Measurements from ENCODE around the gene DHCR7. TPM values are rescaled to one million over a fixed set of nuclear protein-coding genes. Genes with fewer than 3 reads are reported as not detected.

The DHCR7 gene
- total and polyA plus RNA-seq, 4 experiments from 2014 or later: 15.3 to 18.0 (median 16.9) TPM

DNA sequence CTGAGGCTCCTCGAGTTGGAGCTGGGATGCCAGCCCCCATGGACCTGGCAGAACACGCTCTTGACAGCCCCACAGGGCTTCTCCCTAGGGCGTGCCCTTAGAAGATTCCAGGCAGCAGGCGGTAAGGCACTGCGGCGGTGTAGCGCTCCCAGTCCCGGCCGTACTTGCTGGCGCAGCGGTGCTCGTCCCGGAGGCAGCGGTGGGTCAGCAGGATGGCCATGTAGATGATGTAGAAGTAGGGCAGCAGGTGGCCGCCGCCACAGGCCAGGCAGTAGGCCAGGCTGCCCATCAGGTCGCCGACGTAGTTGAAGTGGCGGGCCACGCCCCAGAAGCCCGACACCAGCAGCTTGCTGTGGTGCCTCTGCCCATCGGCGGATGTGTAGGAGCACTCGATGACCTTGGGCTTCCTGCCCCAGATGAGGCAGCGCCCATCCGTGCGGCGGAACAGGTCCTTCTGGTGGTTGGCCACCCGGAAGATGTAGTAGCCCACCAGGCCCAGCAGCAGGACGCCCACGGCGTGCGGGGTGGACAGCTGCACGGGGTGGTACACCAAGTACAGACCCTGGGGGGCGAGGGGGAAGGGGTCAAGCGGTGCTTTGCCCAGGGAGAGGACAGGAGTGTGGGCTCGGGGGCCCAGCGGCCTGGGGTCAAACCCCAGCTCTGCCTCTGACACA lies 12.8 kb downstream of the DHCR7 start:
- H3K4me1 ChIP-seq (ENCODE audit: insufficient read depth, low read length): no peaks in the 10 kb centered on the region
- Mint-ChIP-seq H3K27ac (no peak overlapping the region), H3K27me3 (no peaks in the 10 kb centered on the region), H3K4me3 (no peak overlapping the region), H3K4me1 (peaks cover 0 to 1% (median 0%) of the 10 kb centered on the region in 4 donors), H3K9me3 (no peaks in the 10 kb centered on the region), H3K36me3 (peaks cover 12 to 25% of the 10 kb centered on the region in 2 donors)
- H3K36me3 ChIP-seq (ENCODE audit: insufficient read depth, low read length): no peaks in the 10 kb centered on the region
- H3K9me3 ChIP-seq (ENCODE audit: control insufficient read depth in 1 of 2, low read length in 2 of 2): no peaks in the 10 kb centered on the region
- intact Hi-C loops (cut with micrococcal nuclease): no loop called here
- H3K27me3 ChIP-seq (ENCODE audit: insufficient read depth, low read length): no peaks in the 10 kb centered on the region
- H3K27ac ChIP-seq (ENCODE audit: low read depth, low read length): no peak overlapping the region
- H3K4me3 ChIP-seq (ENCODE audit: low read length in 2 of 2): no peak overlapping the region
- POLR2A ChIA-PET (ENCODE audit: partially characterized antibody): interaction anchor here (1.6 kb wide), 1 partner anchor 17 kb away, joined by 3 read pairs; the partner anchor contains the start of gene NADSYN1
- DNase-seq: no peak
- CTCF ChIA-PET (ENCODE audit: partially characterized antibody): no interaction called here

DNA sequence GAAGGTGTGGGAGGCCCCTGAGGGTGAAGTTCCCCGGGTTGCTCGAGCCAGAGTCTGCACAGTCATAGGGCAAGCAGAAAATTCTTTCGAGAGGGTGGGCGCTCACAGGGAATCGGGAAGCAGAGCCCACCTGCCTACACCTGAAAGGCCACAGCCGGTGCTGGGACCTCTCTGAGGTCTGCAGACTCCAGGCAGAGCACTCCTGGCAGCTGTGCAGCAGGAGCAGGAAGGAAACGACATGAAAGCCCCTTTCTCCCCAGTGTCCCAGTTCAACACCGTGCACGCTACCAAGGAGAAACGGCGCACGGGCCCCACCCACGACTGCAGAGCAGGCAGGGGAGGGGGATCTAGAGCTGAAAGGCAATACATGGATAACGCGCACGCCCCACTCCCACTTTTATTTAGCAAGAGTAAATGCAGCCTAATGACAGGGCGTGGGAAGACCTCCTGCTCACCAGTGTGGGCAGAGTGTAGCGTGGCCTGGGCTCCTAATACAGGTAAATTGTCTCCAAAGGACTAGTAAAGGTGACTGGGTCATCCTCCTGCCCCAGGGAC lies 13.5 kb downstream of the DHCR7 start:
- ChIA-PET POLR2A (ENCODE audit: partially characterized antibody) (no interaction called here), CTCF (ENCODE audit: partially characterized antibody) (no interaction called here)
- no peak overlapping the region for H3K27ac Mint-ChIP-seq
- no peak for DNase-seq
- no peaks in the 10 kb centered on the region for H3K27me3 ChIP-seq (ENCODE audit: insufficient read depth, low read length)
- H3K27ac ChIP-seq (ENCODE audit: low read depth, low read length): no peak overlapping the region
- intact Hi-C loops (cut with micrococcal nuclease): no loop called here
- H3K4me3 ChIP-seq (ENCODE audit: low read length in 2 of 2): no peak overlapping the region
- peaks cover 0 to 1% (median 0%) of the 10 kb centered on the region in 4 donors for H3K4me1 Mint-ChIP-seq
- H3K9me3 ChIP-seq (ENCODE audit: control insufficient read depth in 1 of 2, low read length in 2 of 2): no peaks in the 10 kb centered on the region
- no peaks in the 10 kb centered on the region for H3K27me3 Mint-ChIP-seq
- no peaks in the 10 kb centered on the region for H3K36me3 ChIP-seq (ENCODE audit: insufficient read depth, low read length)
- no peak overlapping the region for H3K4me3 Mint-ChIP-seq
- H3K9me3 Mint-ChIP-seq: no peaks in the 10 kb centered on the region
- no peaks in the 10 kb centered on the region for H3K4me1 ChIP-seq (ENCODE audit: insufficient read depth, low read length)
- peaks cover 12 to 21% of the 10 kb centered on the region in 2 donors for H3K36me3 Mint-ChIP-seq

DNA sequence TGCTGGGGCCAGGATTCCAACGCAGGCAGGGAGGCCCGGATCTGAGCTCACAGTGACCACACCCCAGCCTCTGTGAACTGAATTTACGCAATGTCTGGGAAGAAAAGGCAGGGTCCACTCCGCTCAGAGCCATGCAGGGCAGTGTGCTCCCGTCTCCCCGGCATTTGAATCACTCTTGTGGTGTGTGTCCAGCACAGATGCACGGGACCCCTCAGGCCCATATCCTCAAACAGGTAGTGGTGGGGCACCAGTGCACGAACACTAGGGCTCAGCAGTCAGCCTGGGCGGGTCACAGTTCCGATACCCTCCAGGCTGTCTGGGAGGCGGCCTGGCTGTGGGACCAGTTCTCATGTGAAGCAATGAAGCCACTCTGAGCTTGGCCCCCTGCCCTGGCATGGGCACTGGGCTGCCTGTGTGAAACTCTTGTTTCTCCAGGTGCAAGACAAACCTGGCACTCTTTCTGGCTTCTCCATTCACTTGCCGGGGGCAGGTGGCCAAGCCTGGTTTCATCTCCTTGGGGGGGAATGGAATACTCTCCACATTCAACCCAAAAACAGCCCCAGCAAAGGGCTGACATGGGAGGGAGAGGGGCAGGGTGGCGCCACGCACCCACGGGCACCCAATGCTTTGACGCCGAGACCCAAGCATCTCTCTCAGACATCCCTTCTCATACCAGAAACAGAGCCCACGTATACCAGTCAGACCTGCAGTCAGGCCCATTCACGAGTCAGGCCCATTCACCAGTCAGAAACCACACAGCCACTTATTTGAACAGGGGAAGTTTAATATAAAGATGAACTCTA lies 14.3 kb downstream of the DHCR7 start:
- POLR2A ChIA-PET (ENCODE audit: partially characterized antibody): no interaction called here
- H3K4me1 Mint-ChIP-seq: peaks cover 0 to 3% (median 0%) of the 10 kb centered on the region in 4 donors

DNA sequence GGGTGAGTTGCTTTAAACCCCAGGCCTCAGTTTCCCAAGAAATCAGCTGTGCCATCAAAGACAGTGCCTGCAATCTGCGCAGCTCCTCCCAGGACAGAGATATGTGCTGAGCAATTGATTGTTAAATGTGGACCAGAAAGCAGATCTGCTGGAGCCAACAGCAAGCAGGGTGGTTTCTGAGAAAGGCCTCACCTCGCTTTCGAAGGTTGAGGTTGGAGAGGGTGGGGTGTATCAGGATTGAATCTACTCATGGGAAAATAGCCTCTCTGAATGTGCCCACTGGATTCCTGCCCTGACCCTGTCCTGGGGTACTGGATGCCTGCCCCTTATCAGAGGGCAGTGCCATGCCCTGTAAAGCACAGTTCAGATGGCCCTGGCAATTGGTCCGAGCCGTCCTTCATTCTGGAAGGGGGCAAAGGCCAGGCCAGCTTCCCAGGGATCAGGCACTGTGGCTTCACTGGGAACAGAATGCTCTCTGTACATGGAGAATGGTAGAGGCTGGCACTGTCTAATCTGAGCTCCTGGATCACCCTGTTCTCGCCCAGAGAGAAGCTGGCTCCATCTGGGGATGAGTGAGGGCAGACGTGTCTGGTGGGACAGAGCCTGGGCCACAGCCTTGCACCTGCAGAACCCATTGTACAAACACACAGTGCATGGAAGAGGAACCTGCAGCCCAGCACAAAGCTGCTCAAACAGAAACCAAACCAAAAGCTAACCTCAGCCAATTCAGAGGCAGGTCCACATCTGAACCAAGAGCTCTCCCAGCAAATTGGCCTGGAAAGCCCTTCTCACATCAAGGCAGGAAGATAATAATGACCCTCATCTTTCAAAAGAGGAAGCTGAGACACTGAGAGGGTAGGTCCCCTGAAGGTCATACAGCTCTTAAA lies 15.2 kb downstream of the DHCR7 start:
- no peak overlapping the region for H3K4me3 ChIP-seq (ENCODE audit: low read length in 2 of 2)
- H3K27me3 ChIP-seq (ENCODE audit: insufficient read depth, low read length): no peaks in the 10 kb centered on the region
- Mint-ChIP-seq H3K36me3 (peaks cover 11 to 12% of the 10 kb centered on the region in 2 donors), H3K27me3 (peaks cover 0 to 1% of the 10 kb centered on the region in 2 donors), H3K9me3 (peaks cover 0 to under 1% (median 0%) of the 10 kb centered on the region in 8 donors), H3K27ac (no peak overlapping the region), H3K4me3 (no peak overlapping the region), H3K4me1 (peaks cover 0 to 3% (median 0%) of the 10 kb centered on the region in 4 donors)
- intact Hi-C loops (cut with micrococcal nuclease): no loop called here
- no peaks in the 10 kb centered on the region for H3K4me1 ChIP-seq (ENCODE audit: insufficient read depth, low read length)
- no peaks in the 10 kb centered on the region for H3K9me3 ChIP-seq (ENCODE audit: control insufficient read depth in 1 of 2, low read length in 2 of 2)
- CTCF ChIA-PET (ENCODE audit: partially characterized antibody): no interaction called here
- POLR2A ChIA-PET (ENCODE audit: partially characterized antibody): no interaction called here
- H3K36me3 ChIP-seq (ENCODE audit: insufficient read depth, low read length): no peaks in the 10 kb centered on the region
- no peak for DNase-seq
- no peak overlapping the region for H3K27ac ChIP-seq (ENCODE audit: low read depth, low read length)

More for the DNA sequence above, 14.3 kb downstream of the DHCR7 start:
- Histone ChIP-seq H3K36me3 (ENCODE audit: insufficient read depth, low read length) (no peaks in the 10 kb centered on the region), H3K27me3 (ENCODE audit: insufficient read depth, low read length) (no peaks in the 10 kb centered on the region), H3K27ac (ENCODE audit: low read depth, low read length) (no peak overlapping the region), H3K4me1 (ENCODE audit: insufficient read depth, low read length) (no peaks in the 10 kb centered on the region), H3K9me3 (ENCODE audit: control insufficient read depth in 1 of 2, low read length in 2 of 2) (no peaks in the 10 kb centered on the region), H3K4me3 (ENCODE audit: low read length in 2 of 2) (no peak overlapping the region)
- CTCF ChIA-PET (ENCODE audit: partially characterized antibody): no interaction called here
- Mint-ChIP-seq H3K4me3 (no peak overlapping the region), H3K27me3 (peaks cover 0 to 1% of the 10 kb centered on the region in 2 donors), H3K9me3 (no peaks in the 10 kb centered on the region), H3K36me3 (peaks cover 12 to 17% of the 10 kb centered on the region in 2 donors), H3K27ac (no peak overlapping the region)
- DNase-seq: no peak
- intact Hi-C loops (cut with micrococcal nuclease): no loop called here

DNA sequence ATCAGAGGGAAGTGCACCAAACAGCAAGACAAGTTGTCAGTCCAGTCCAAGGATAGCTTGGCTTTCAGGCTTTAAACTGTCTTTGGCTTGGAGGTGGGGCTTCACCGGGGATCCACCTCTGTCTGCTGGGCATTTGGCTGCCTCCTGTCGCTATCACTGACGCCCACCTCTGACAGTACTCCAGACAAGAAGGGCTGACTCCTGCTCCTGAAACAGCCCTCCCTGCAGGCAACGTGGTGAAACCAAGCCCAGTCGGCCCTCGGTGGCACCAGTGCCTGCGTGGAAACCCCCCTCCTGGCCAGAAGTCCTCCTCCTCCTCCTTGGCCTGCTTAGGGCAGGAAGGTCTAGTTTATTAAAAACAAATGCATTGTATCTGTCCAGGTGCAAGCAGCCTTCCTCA lies 16.9 kb downstream of the DHCR7 start:
- POLR2A ChIA-PET (ENCODE audit: partially characterized antibody): no interaction called here
- Mint-ChIP-seq H3K27ac (no peak overlapping the region), H3K9me3 (peaks cover 0 to 2% (median 0%) of the 10 kb centered on the region in 8 donors), H3K4me3 (no peak overlapping the region), H3K27me3 (peaks cover 0 to 1% of the 10 kb centered on the region in 2 donors), H3K4me1 (peaks cover 0 to 1% (median 0%) of the 10 kb centered on the region in 4 donors), H3K36me3 (peaks cover 5 to 6% of the 10 kb centered on the region in 2 donors)
- DNase-seq: no peak
- CTCF ChIA-PET (ENCODE audit: partially characterized antibody): no interaction called here
- intact Hi-C loops (cut with micrococcal nuclease): no loop called here
- Histone ChIP-seq H3K4me3 (ENCODE audit: low read length in 2 of 2) (no peak overlapping the region), H3K4me1 (ENCODE audit: insufficient read depth, low read length) (no peaks in the 10 kb centered on the region), H3K36me3 (ENCODE audit: insufficient read depth, low read length) (no peaks in the 10 kb centered on the region), H3K27me3 (ENCODE audit: insufficient read depth, low read length) (no peaks in the 10 kb centered on the region), H3K27ac (ENCODE audit: low read depth, low read length) (no peak overlapping the region), H3K9me3 (ENCODE audit: control insufficient read depth in 1 of 2, low read length in 2 of 2) (no peaks in the 10 kb centered on the region)

DNA sequence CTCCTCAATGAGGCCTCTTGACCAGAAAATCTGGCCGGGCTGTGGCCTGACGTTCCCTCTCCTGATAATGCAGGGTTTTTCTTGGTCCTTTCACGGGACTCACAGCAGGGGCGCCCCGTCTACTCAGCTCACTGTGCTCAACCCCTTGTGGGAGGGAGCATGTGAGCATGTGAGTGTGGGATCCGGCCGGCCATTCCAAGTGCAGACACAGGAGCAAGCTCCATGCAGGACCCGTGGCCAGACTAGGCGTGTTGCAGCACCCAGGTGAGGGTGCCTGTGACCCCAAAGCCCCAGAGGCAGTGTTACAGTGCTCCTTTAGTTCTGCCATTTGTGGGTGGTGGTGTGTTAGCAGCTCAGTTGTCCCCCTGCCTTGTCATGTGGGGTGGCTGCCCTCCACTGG lies 18.0 kb downstream of the DHCR7 start:
- H3K4me1 Mint-ChIP-seq: peaks cover 0 to 1% (median 0%) of the 10 kb centered on the region in 4 donors
- Histone ChIP-seq H3K27me3 (ENCODE audit: insufficient read depth, low read length) (no peaks in the 10 kb centered on the region), H3K36me3 (ENCODE audit: insufficient read depth, low read length) (no peaks in the 10 kb centered on the region), H3K4me1 (ENCODE audit: insufficient read depth, low read length) (no peaks in the 10 kb centered on the region), H3K9me3 (ENCODE audit: control insufficient read depth in 1 of 2, low read length in 2 of 2) (no peaks in the 10 kb centered on the region), H3K4me3 (ENCODE audit: low read length in 2 of 2) (no peak overlapping the region), H3K27ac (ENCODE audit: low read depth, low read length) (no peak overlapping the region)
- H3K27me3 Mint-ChIP-seq: peaks cover 0 to 1% of the 10 kb centered on the region in 2 donors
- H3K4me3 Mint-ChIP-seq: no peak overlapping the region
- intact Hi-C loops (cut with micrococcal nuclease): no loop called here
- H3K9me3 Mint-ChIP-seq: peaks cover 0 to 2% (median 0%) of the 10 kb centered on the region in 8 donors
- DNase-seq: no peak
- H3K36me3 Mint-ChIP-seq: peaks cover 2 to 3% of the 10 kb centered on the region in 2 donors
- ChIA-PET CTCF (ENCODE audit: partially characterized antibody) (no interaction called here), POLR2A (ENCODE audit: partially characterized antibody) (no interaction called here)
- H3K27ac Mint-ChIP-seq: no peak overlapping the region
